ENCODE results near the gene RHBDL1. TPM values are rescaled to one million over a fixed set of nuclear protein-coding genes. Genes with fewer than 3 reads are reported as not detected.

The RHBDL1 gene
- total RNA-seq, 1 donor from 2014 or later = 0.24 TPM

- DNase-seq (no peak), ATAC-seq (ENCODE audit: low read depth) (no peak)
- intact Hi-C loops (cut with micrococcal nuclease) = loop anchor here (2.0 to 5.0 kb wide), 3 partner anchors 21 to 142 kb away; partner anchors contain the start of genes CAPN15 and WDR90
- H3K9me3 Mint-ChIP-seq = no peaks in the 10 kb centered on the region
- H3K4me1 Mint-ChIP-seq = peaks cover 12% of the 10 kb centered on the region
- H3K4me3 Mint-ChIP-seq = peak overlapping the region; percentile 16
- peaks cover 33% of the 10 kb centered on the region for H3K36me3 Mint-ChIP-seq (ENCODE audit: low read depth)
- TF ChIP-seq, protein P1, sequence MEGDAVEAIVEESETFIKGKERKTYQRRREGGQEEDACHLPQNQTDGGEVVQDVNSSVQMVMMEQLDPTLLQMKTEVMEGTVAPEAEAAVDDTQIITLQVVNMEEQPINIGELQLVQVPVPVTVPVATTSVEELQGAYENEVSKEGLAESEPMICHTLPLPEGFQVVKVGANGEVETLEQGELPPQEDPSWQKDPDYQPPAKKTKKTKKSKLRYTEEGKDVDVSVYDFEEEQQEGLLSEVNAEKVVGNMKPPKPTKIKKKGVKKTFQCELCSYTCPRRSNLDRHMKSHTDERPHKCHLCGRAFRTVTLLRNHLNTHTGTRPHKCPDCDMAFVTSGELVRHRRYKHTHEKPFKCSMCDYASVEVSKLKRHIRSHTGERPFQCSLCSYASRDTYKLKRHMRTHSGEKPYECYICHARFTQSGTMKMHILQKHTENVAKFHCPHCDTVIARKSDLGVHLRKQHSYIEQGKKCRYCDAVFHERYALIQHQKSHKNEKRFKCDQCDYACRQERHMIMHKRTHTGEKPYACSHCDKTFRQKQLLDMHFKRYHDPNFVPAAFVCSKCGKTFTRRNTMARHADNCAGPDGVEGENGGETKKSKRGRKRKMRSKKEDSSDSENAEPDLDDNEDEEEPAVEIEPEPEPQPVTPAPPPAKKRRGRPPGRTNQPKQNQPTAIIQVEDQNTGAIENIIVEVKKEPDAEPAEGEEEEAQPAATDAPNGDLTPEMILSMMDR (IDR thresholded peaks at IDR 0.05) = no peak
- POLR2A ChIA-PET = interaction anchor here (0.7 to 5.1 kb wide), 3 partner anchors 11 to 99 kb away, joined by 3 to 41 read pairs (median 14); partner anchors contain the start of genes STUB1 and WDR24
- H3K27me3 Mint-ChIP-seq = no peaks in the 10 kb centered on the region
- CTCF ChIA-PET = no interaction called here
- no peak overlapping the region for H3K27ac Mint-ChIP-seq
These were observed 5.8 kb upstream of the RHBDL1 start for GRCh38 chr16:669666-670065.

DNA sequence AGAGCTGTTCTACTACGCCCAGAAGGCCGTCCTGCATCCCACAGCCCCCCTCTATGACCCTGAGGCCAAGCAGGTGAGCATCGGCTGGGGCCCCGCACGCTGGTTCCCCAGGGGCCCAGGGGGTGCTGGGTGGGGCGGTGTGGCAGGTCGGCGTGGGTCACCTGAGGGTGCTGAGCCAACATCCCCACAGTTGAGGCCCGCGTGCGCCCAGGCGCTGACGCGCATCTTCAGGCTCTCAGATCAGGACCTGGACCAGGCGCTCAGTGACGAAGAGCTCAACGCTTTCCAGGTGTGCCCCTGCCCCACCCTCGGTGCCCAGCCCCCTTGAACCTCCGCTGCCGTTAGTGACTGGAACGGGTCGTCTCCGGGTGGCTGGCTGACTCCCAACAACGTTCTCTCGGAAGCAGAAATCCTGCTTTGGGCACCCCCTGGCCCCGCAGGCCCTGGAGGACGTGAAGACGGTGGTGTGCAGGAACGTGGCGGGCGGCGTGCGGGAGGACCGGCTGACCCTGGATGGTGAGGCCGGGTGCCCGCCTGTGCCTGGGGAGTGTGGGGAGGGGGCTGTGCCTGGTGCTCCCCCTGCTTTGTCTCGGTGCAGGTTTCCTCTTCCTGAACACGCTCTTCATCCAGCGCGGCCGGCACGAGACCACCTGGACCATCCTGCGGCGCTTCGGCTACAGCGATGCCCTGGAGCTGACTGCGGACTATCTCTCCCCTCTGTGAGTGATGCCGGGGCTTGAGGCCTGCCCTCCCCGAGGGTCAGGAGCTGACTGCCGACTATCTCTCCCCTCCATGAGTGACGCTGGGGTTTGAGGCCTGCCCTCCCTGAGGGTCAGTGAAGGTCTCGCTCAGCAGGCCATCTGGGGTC, 4.8 kb upstream of the RHBDL1 start:
- ATAC-seq (ENCODE audit: low read depth) (no peak), DNase-seq (no peak)
- peaks cover 18% of the 10 kb centered on the region for H3K4me1 Mint-ChIP-seq
- no peak overlapping the region for H3K27ac Mint-ChIP-seq
- TF ChIP-seq, protein P1 (IDR thresholded peaks at IDR 0.05) = no peak
- peaks cover 33% of the 10 kb centered on the region for H3K36me3 Mint-ChIP-seq (ENCODE audit: low read depth)
- H3K9me3 Mint-ChIP-seq = no peaks in the 10 kb centered on the region
- intact Hi-C loops (cut with micrococcal nuclease) = no loop called here
- no peak overlapping the region for H3K4me3 Mint-ChIP-seq
- ChIA-PET POLR2A (interaction anchor here (5.1 kb wide), 1 partner anchor 10 kb away, joined by 41 read pairs; the partner anchor contains the start of gene STUB1), CTCF (no interaction called here)
- H3K27me3 Mint-ChIP-seq = peaks cover 5% of the 10 kb centered on the region

DNA sequence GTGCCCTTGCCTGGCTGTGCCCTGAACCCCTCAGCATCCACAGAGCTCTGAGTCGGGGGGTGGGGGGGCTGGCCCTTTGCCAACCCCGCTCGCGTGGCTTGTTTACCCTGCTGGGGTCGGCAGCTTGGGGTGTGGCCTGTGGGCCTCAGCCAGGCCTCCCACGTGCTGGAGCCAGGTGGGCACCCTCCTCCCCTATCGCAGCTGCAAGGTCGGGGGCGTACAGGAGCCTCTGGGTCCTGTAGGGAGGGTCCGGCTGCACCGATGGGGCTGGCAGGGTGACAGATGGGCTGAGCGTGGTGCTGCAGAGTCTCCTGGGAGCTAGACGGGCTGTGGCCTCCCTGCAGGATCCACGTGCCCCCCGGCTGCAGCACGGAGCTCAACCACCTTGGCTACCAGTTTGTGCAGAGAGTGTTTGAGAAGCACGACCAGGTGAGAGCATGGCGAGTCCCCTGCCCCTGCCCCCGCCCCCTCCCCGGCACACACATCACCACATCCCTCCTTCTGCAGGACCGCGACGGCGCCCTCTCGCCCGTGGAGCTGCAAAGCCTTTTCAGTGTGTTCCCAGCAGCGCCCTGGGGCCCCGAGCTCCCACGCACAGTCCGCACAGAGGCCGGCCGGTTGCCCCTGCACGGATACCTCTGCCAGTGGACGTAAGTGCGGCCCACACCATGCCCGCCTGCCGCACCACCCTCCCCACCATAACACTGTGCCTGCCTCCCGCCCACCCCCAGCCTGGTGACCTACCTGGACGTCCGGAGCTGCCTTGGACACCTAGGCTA, 3.9 kb upstream of the RHBDL1 start:
- CTCF ChIA-PET = no interaction called here

DNA sequence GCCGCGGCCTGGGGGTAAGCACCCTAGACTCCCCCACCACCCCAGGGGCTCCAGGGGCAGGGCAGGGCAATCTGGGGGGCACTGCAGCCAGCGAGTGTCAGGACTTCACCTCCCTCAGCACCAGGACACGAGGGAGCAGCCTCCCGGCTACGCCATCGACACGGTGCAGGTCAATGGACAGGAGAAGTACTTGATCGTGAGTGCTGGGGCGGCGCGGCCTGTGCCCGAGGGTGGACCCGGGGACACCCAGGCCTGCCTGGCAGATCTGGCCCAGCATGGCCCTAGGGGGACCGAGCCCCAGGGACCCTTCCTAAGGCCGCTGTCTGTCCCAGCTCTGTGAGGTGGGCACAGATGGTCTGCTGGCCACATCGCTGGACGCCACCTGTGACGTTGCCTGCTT, 3.1 kb upstream of the RHBDL1 start:
- intact Hi-C loops (cut with micrococcal nuclease) = no loop called here
- ChIA-PET CTCF (no interaction called here), POLR2A (no interaction called here)
- peaks cover 22% of the 10 kb centered on the region for H3K4me1 Mint-ChIP-seq
- TF ChIP-seq, protein P1 (IDR thresholded peaks at IDR 0.05) = no peak
- ATAC-seq (ENCODE audit: low read depth) = no peak
- H3K27me3 Mint-ChIP-seq = peaks cover 9% of the 10 kb centered on the region
- peaks cover 33% of the 10 kb centered on the region for H3K36me3 Mint-ChIP-seq (ENCODE audit: low read depth)
- no peaks in the 10 kb centered on the region for H3K9me3 Mint-ChIP-seq
- no peak overlapping the region for H3K4me3 Mint-ChIP-seq
- no peak overlapping the region for H3K27ac Mint-ChIP-seq
- DNase-seq = no peak

More for the DNA sequence above, 3.9 kb upstream of the RHBDL1 start:
- ATAC-seq (ENCODE audit: low read depth) = no peak
- intact Hi-C loops (cut with micrococcal nuclease) = no loop called here
- Mint-ChIP-seq H3K4me1 (peaks cover 18% of the 10 kb centered on the region), H3K4me3 (no peak overlapping the region), H3K27me3 (peaks cover 5% of the 10 kb centered on the region), H3K27ac (no peak overlapping the region), H3K36me3 (ENCODE audit: low read depth) (peaks cover 33% of the 10 kb centered on the region), H3K9me3 (no peaks in the 10 kb centered on the region)
- DNase-seq = no peak
- TF ChIP-seq, protein P1 (IDR thresholded peaks at IDR 0.05) = no peak
- POLR2A ChIA-PET = interaction anchor here (5.1 kb wide), 1 partner anchor 9 kb away, joined by 41 read pairs; the partner anchor contains the start of gene STUB1

DNA sequence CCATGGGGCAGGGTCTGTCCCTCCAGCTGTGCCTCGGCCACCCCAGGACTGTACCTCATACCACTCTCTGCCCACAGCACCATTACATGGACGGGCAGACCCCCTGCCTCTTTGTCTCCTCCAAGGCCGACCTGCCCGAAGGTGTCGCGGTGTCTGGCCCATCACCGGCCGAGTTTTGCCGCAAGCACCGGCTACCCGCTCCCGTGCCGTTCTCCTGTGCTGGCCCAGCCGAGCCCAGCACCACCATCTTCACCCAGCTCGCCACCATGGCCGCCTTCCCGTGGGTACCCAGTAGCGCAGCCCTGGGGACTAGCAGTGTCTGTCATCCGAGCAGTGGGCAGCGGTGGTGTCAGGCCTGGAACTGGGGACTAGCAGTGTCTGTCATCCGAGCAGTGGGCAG, 2.6 kb upstream of the RHBDL1 start:
- Mint-ChIP-seq H3K9me3 (no peaks in the 10 kb centered on the region), H3K27ac (no peak overlapping the region), H3K36me3 (ENCODE audit: low read depth) (peaks cover 33% of the 10 kb centered on the region), H3K4me1 (peaks cover 18% of the 10 kb centered on the region), H3K4me3 (no peak overlapping the region), H3K27me3 (peaks cover 9% of the 10 kb centered on the region)
- ChIA-PET CTCF (no interaction called here), POLR2A (no interaction called here)
- ATAC-seq (ENCODE audit: low read depth) (no peak), DNase-seq (no peak)
- TF ChIP-seq, protein P1 (IDR thresholded peaks at IDR 0.05) = no peak
- intact Hi-C loops (cut with micrococcal nuclease) = no loop called here

Data from activated B cell treated with CpG ODN at 0.5 μM for 24 hours (primary cell).